ENCODE measurements around the gene PLCH1.
"Not testable (repeated sequence)": the region's sequence is repeated elsewhere in the genome, so short reads cannot be mapped to it uniquely, and the experiment has no call there.

PLCH1 gene

DNA sequence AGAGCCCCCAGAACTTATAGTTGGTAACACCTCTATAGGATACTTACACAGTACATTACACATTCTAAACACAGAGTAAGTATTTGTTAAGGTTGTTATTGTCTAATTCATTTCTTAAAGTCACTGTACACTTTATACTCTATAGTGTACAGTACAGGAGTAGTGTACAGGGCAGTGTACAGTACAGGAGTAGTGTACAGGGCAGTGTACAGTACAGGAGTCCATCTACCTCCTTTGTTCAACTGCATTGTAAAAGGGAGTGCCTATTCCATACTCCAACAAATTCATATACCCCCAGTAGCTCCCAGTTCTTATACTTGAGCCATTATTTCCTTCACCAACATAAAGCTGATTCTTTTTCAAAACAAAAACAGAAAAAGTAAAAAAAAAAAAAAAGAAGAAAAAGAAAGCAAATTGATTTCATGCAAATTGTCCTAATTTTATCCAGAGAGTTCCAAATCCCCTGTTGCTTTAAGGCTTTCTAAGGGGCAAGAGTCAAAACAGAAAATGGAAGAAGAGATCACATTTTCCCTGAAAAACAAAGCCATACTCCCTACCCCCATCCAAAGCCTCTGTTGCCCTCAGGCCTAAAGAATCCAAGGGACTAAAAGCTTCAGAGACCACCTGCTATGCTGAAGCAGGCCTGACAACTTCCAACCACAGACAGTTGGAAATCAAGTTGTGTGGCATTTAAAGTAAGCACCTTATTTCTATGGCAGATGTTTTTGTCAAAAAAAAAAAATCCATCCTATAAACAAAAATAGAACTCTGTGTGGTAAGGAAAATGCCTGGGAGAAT is 125.6 kb downstream of the PLCH1 start:
- Histone ChIP-seq H3K27me3 (ENCODE audit: low read depth, low read length) (no peaks in the 10 kb centered on the region), H3K9ac (ENCODE audit: low read length) (no peak overlapping the region), H2AFZ (ENCODE audit: low read depth, low read length) (no peak overlapping the region), H3K27ac (ENCODE audit: low read length) (no peak overlapping the region), H3K4me3 (ENCODE audit: low read length) (no peak overlapping the region), H3K79me2 (ENCODE audit: low read length) (no peaks in the 10 kb centered on the region), H3K4me1 (ENCODE audit: low read length) (no peaks in the 10 kb centered on the region), H4K20me1 (ENCODE audit: insufficient read depth, low read length) (no peaks in the 10 kb centered on the region), H3K36me3 (replicated peaks; ENCODE audit: low read depth, low read length) (no peaks in the 10 kb centered on the region), H3K4me2 (ENCODE audit: low read length) (no peak overlapping the region), H3K9me3 (ENCODE audit: insufficient read depth, low read length) (no peaks in the 10 kb centered on the region)
- TF ChIP-seq CTCF (IDR thresholded peaks at IDR 0.05; ENCODE audit: low read depth, low read length): no peak
- TF ChIP-seq EZH2phosphoT487 (IDR thresholded peaks at IDR 0.05; ENCODE audit: low read depth): no peak

DNA sequence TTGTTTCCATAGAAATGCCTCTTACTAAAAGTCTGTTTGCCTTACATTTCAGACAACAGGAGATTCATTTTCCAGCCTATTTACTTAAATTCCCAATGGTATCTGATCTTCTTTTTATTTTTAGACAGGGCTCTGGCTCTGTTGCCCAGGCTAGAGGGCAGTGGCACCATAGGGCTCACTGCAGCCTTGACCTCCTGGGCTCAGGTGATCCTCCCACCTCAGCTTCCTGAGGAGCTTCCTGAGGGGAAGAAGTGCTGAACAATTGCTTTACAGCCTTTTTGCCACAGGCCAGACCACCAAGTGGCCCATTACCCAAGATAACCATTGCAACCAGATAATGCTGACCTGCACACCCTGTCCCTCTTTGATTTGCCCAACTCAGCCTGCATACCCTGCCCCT is 126.3 kb downstream of the PLCH1 start:
- no peaks in the 10 kb centered on the region for H3K27me3 ChIP-seq (ENCODE audit: low read depth, low read length)
- H3K27ac ChIP-seq (ENCODE audit: low read length): no peak overlapping the region
- no peaks in the 10 kb centered on the region for H3K79me2 ChIP-seq (ENCODE audit: low read length)
- H3K4me1 ChIP-seq (ENCODE audit: low read length): no peaks in the 10 kb centered on the region
- no peaks in the 10 kb centered on the region for H4K20me1 ChIP-seq (ENCODE audit: insufficient read depth, low read length)
- no peaks in the 10 kb centered on the region for H3K9me3 ChIP-seq (ENCODE audit: insufficient read depth, low read length)
- H3K9ac ChIP-seq (ENCODE audit: low read length): no peak overlapping the region
- H3K36me3 ChIP-seq (replicated peaks; ENCODE audit: low read depth, low read length): no peaks in the 10 kb centered on the region
- no peak overlapping the region for H3K4me3 ChIP-seq (ENCODE audit: low read length)
- H2AFZ ChIP-seq (ENCODE audit: low read depth, low read length): no peak overlapping the region
- no peak for TF ChIP-seq EZH2phosphoT487 (IDR thresholded peaks at IDR 0.05; ENCODE audit: low read depth)
- TF ChIP-seq CTCF (IDR thresholded peaks at IDR 0.05; ENCODE audit: low read depth, low read length): no peak
- no peak overlapping the region for H3K4me2 ChIP-seq (ENCODE audit: low read length)

- Histone ChIP-seq H4K20me1 (ENCODE audit: insufficient read depth, low read length) (no peaks in the 10 kb centered on the region), H3K9me3 (ENCODE audit: insufficient read depth, low read length) (no peaks in the 10 kb centered on the region), H3K27me3 (ENCODE audit: low read depth, low read length) (no peaks in the 10 kb centered on the region), H3K4me3 (ENCODE audit: low read length) (no peak overlapping the region), H3K4me2 (ENCODE audit: low read length) (no peak overlapping the region), H2AFZ (ENCODE audit: low read depth, low read length) (no peak overlapping the region), H3K27ac (ENCODE audit: low read length) (no peak overlapping the region), H3K4me1 (ENCODE audit: low read length) (no peaks in the 10 kb centered on the region), H3K79me2 (ENCODE audit: low read length) (no peaks in the 10 kb centered on the region), H3K9ac (ENCODE audit: low read length) (no peak overlapping the region), H3K36me3 (replicated peaks; ENCODE audit: low read depth, low read length) (no peaks in the 10 kb centered on the region)
- TF ChIP-seq CTCF (IDR thresholded peaks at IDR 0.05; ENCODE audit: low read depth, low read length) (no peak), EZH2phosphoT487 (IDR thresholded peaks at IDR 0.05; ENCODE audit: low read depth) (no peak)
Measured at GRCh38 chr3:155617346-155617925, 127.4 kb downstream of the PLCH1 start.

DNA sequence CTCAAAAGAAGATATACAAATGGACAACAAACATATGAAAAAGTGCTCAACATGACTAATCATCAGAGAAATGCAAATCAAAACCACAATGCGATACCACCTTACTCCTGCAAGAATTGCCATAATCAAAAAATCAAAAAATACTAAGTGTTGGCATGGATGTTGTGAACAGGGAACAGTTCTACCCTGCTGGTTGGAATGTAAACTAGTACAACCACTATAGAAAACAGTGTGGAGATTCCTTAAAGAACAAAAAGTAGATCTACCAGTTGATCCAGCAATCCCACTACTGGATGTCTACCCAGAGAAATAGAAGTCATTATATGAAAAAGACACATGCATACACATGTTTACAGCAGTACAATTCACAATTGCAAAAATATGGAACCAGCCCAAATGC is 129.7 kb downstream of the PLCH1 start:
- not testable (repeated sequence) for H3K27ac ChIP-seq (ENCODE audit: low read length); H3K27me3 ChIP-seq (ENCODE audit: low read depth, low read length); H3K4me2 ChIP-seq (ENCODE audit: low read length); H3K9me3 ChIP-seq (ENCODE audit: insufficient read depth, low read length); H4K20me1 ChIP-seq (ENCODE audit: insufficient read depth, low read length); H3K9ac ChIP-seq (ENCODE audit: low read length); H2AFZ ChIP-seq (ENCODE audit: low read depth, low read length); H3K36me3 ChIP-seq (replicated peaks; ENCODE audit: low read depth, low read length); H3K79me2 ChIP-seq (ENCODE audit: low read length); H3K4me3 ChIP-seq (ENCODE audit: low read length); H3K4me1 ChIP-seq (ENCODE audit: low read length)

DNA sequence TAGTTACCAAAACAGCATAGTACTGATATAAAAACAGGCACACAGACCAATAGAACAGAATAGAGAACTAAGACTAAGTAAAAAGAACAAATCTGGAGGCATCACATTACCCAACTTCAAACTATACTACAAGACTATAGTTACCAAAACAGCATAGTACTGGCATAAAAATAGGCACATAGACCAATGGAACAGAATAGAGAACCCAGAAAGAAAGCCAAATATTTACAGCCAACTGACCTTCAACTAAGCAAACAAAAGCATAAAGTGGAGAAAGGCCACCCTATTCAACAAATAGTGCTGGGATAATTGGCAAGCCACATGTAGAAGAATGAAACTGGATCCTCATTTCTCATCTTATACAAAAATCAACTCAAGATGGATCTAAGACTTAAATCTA is 130.5 kb downstream of the PLCH1 start:
- not testable (repeated sequence) for H3K79me2 ChIP-seq (ENCODE audit: low read length); H3K27me3 ChIP-seq (ENCODE audit: low read depth, low read length); H2AFZ ChIP-seq (ENCODE audit: low read depth, low read length); H3K27ac ChIP-seq (ENCODE audit: low read length); H3K4me1 ChIP-seq (ENCODE audit: low read length); H3K4me2 ChIP-seq (ENCODE audit: low read length); H3K9ac ChIP-seq (ENCODE audit: low read length); H3K4me3 ChIP-seq (ENCODE audit: low read length); H3K36me3 ChIP-seq (replicated peaks; ENCODE audit: low read depth, low read length); H4K20me1 ChIP-seq (ENCODE audit: insufficient read depth, low read length); H3K9me3 ChIP-seq (ENCODE audit: insufficient read depth, low read length)
